CD4-positive, alpha-beta T cell (primary cell): ENCODE results near the gene CDSN. TPM values are rescaled to one million over a fixed set of nuclear protein-coding genes. Genes with fewer than 3 reads are reported as not detected.

Experiments
- ATAC-seq: fragments of 200-7000 bp; cut with Tn5 transposase; one replicate; pipeline ENCODE4 v1.10.0; 2022; ENCODE audit warnings: mild to moderate bottlenecking; ENCODE audit not compliant: poor library complexity
- CTCF ChIA-PET: fragments of 350-600 bp; sonication (Branson Sonifier 250); formaldehyde crosslinking; loops from one replicate; lab custom pipeline; 2021; ENCODE audit warnings: antibody characterized with exemption, inconsistent platforms; lab: Charles Lee
- POLR2A ChIA-PET: fragments of 350-600 bp; sonication (Branson Sonifier 250); formaldehyde crosslinking; loops from one replicate; lab custom pipeline; 2021; ENCODE audit warnings: antibody characterized with exemption, inconsistent platforms; lab: Charles Lee
- DNase-seq, 14 experiments: peaks; one replicate each; pipeline ENCODE4 v3.0.0-alpha.2; 2013 to 2020; ENCODE audit warnings: mixed read lengths in 2 of 14
- H3K27ac ChIP-seq, 2 donors: one replicate each; pipeline versions ENCODE4 v1.5.1 to v1.7.0; 2013; ENCODE audit warnings: low read length in 2 of 2, low read depth in 1 of 2, mild to moderate bottlenecking in 1 of 2
- H3K27me3 ChIP-seq, 2 experiments: 1 replicate in 1 of 2; 2 replicates in 1 of 2; pipeline versions ENCODE4 v1.6.1 to v1.7.0; 2013; ENCODE audit warnings: low read length in 2 of 2, control low read depth in 1 of 2, mild to moderate bottlenecking in 1 of 2, moderate library complexity in 1 of 2; ENCODE audit not compliant: insufficient read depth in 2 of 2, control insufficient read depth in 1 of 2
- H3K36me3 ChIP-seq: one replicate; pipeline ENCODE4 v1.6.1; 2013; ENCODE audit warnings: low read length, control low read depth; ENCODE audit not compliant: insufficient read depth
- H3K4me1 ChIP-seq: one replicate; pipeline ENCODE4 v1.6.1; 2013; ENCODE audit warnings: low read length, control low read depth; ENCODE audit not compliant: insufficient read depth
- H3K4me3 ChIP-seq: one replicate; pipeline ENCODE4 v1.5.1; 2013; ENCODE audit warnings: mild to moderate bottlenecking, low read length, moderate library complexity
- H3K9me3 ChIP-seq, 2 experiments: 1 replicate in 1 of 2; 2 replicates in 1 of 2; pipeline versions ENCODE4 v1.6.1 to v1.7.0; 2013; ENCODE audit warnings: low read length in 2 of 2, mild to moderate bottlenecking in 2 of 2, control low read depth in 1 of 2, moderate library complexity in 1 of 2; ENCODE audit not compliant: control insufficient read depth in 1 of 2, insufficient read depth in 1 of 2
- H3K27ac Mint-ChIP-seq: one replicate; pipeline ENCODE4 v1.8.0; 2020; ENCODE audit warnings: mixed read lengths
- H3K27me3 Mint-ChIP-seq: one replicate; pipeline ENCODE4 v1.8.0; 2021; ENCODE audit warnings: mixed read lengths
- H3K36me3 Mint-ChIP-seq: one replicate; pipeline ENCODE4 v1.8.0; 2021; ENCODE audit warnings: low read depth, mixed read lengths
- H3K4me1 Mint-ChIP-seq: one replicate; pipeline ENCODE4 v1.8.0; 2021; ENCODE audit warnings: low read depth, mixed read lengths
- H3K4me3 Mint-ChIP-seq: one replicate; pipeline ENCODE4 v1.8.0; 2020; ENCODE audit warnings: mild to moderate bottlenecking, mixed read lengths
- H3K9me3 Mint-ChIP-seq: one replicate; pipeline ENCODE4 v1.8.0; 2020; ENCODE audit warnings: mixed read lengths
- CTCF ChIP-seq: fragments of 200-600 bp; IDR thresholded peaks from one replicate; pipeline ENCODE4 v1.8.0; 2022; ENCODE audit warnings: antibody characterized with exemption, mild to moderate bottlenecking
- intact Hi-C, 2 experiments: fragments of 100-400 bp; cut with DNase I in 1 of 2; cut with micrococcal nuclease in 1 of 2; formaldehyde crosslinking; loops; one replicate each; pipeline versions ENCODE4 v1.15.1 to v1.9.0; 2023 to 2025; cut with DNase I, micrococcal nuclease
- total RNA-seq, 174 experiments: library from RNA in 2 of 174; stranded (reverse) in 2 of 174; gene quantifications; one replicate each; pipeline ENCODE4 v1.2.3 and lab custom pipeline; 2021 to 2026

The CDSN gene
- total RNA-seq, 2 experiments from 2014 or later = not detected

- ChIA-PET POLR2A (no interaction called here), CTCF (no interaction called here)
- no peak overlapping the region for H3K27ac Mint-ChIP-seq
- H3K9me3 ChIP-seq = no peaks in the 10 kb centered on the region
- no peaks in the 10 kb centered on the region for H3K36me3 ChIP-seq
- H3K4me3 ChIP-seq = no peak overlapping the region
- H3K27ac ChIP-seq = no peak overlapping the region
- no peaks in the 10 kb centered on the region for H3K36me3 Mint-ChIP-seq
- H3K4me1 ChIP-seq = peaks cover 5% of the 10 kb centered on the region
- H3K4me1 Mint-ChIP-seq = peaks cover 4% of the 10 kb centered on the region
- intact Hi-C loops = no loop called here
- no peaks in the 10 kb centered on the region for H3K9me3 Mint-ChIP-seq
- H3K27me3 ChIP-seq = peaks cover 0 to 3% of the 10 kb centered on the region in 2 experiments
- H3K4me3 Mint-ChIP-seq = no peak overlapping the region
- DNase-seq (no peak), ATAC-seq (no peak)
- no peaks in the 10 kb centered on the region for H3K27me3 Mint-ChIP-seq
- no peak for TF ChIP-seq CTCF
These were observed 13.2 kb downstream of the CDSN start for GRCh38 chr6:31107052-31107451.

GRCh38 chr6:31103136-31103535 lies 17.1 kb downstream of the CDSN start:
- no peaks in the 10 kb centered on the region for H3K27me3 ChIP-seq
- no peak for ATAC-seq
- no peaks in the 10 kb centered on the region for H3K9me3 Mint-ChIP-seq
- no peak for DNase-seq
- intact Hi-C loops = no loop called here
- H3K4me1 ChIP-seq = peaks cover 5% of the 10 kb centered on the region
- H3K27me3 Mint-ChIP-seq = no peaks in the 10 kb centered on the region
- H3K27ac ChIP-seq = no peak overlapping the region
- H3K36me3 Mint-ChIP-seq = no peaks in the 10 kb centered on the region
- H3K4me3 ChIP-seq = no peak overlapping the region
- TF ChIP-seq CTCF = no peak
- H3K4me3 Mint-ChIP-seq = no peak overlapping the region
- H3K9me3 ChIP-seq = no peaks in the 10 kb centered on the region
- POLR2A ChIA-PET = no interaction called here
- H3K36me3 ChIP-seq = no peaks in the 10 kb centered on the region
- H3K4me1 Mint-ChIP-seq = peaks cover 10% of the 10 kb centered on the region
- H3K27ac Mint-ChIP-seq = no peak overlapping the region
- CTCF ChIA-PET = interaction anchor here (1.7 kb wide), 1 partner anchor 16 kb away, joined by 8 read pairs; no protein-coding TSS in a partner anchor

GRCh38 chr6:31098449-31098938 lies 21.8 kb downstream of the CDSN start:
- no peak for TF ChIP-seq CTCF
- H3K4me3 ChIP-seq = no peak overlapping the region
- ChIA-PET POLR2A (no interaction called here), CTCF (interaction anchor here (1.4 kb wide), 2 partner anchors 11 to 19 kb away, joined by 3 to 4 read pairs; no protein-coding TSS in a partner anchor)
- no peaks in the 10 kb centered on the region for H3K27me3 ChIP-seq
- intact Hi-C loops = no loop called here
- no peaks in the 10 kb centered on the region for H3K9me3 ChIP-seq
- Mint-ChIP-seq H3K9me3 (no peaks in the 10 kb centered on the region), H3K4me3 (no peak overlapping the region), H3K27ac (no peak overlapping the region), H3K4me1 (peaks cover 52% of the 10 kb centered on the region), H3K27me3 (no peaks in the 10 kb centered on the region), H3K36me3 (no peaks in the 10 kb centered on the region)
- DNase-seq = no peak
- no peaks in the 10 kb centered on the region for H3K36me3 ChIP-seq
- peaks cover 45% of the 10 kb centered on the region for H3K4me1 ChIP-seq
- no peak for ATAC-seq
- H3K27ac ChIP-seq = no peak overlapping the region
